GM12891 (cell line): ENCODE data around the gene H19.

Source experiments
- POLR2A ChIP-seq: IDR thresholded peaks from 2 replicates; pipeline ENCODE4 v1.6.1; 2011; ENCODE audit warnings: low read depth, low read length, control low read depth
- POLR2AphosphoS5 ChIP-seq: IDR thresholded peaks from 2 replicates; pipeline ENCODE4 v1.6.1; 2011; ENCODE audit warnings: low read depth, low read length, control low read depth

DNA sequence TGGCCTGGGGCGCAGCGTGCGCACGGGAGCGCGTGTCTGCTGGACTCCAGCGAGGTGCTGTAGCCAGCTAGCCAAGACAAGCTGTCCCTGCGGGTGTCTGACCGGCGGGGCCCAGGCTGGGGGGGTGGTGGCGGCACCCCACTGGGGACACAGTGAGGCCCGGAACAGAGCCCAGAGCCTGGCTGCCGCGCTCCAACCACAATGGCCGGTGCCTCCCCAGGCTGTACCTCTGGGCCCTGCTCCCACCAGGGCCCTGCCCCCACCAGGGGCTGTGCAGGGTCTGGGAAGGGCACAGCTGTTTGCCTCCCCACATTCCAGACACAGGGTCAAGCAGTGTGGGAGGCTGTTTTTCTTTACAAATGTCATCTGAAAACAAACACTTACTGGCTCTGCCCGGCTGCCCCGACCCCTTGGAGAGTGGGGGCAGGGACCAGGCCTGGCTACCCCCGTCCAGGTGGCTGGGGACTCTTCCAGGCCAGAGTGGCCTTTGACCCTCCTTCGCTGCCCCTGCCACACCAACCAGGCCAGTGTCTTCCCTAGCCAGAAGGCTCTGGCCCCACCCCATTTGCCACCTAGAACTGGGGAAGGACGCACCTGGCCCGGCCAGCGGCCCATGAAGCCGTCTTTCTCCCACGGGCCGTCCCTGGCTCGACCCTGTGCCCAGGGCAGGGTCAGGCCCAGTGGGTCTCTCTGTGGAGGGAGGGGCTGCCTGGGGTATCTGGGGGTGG, 14.6 kb downstream of the H19 start:
- TF ChIP-seq POLR2A (no peak), POLR2AphosphoS5 (no peak)
